T-helper 1 cell treated with Interleukin-12 subunit alpha and Interleukin-12 subunit beta and Interleukin-4 antibody, amounts not matched to agents 30 ng/mL and 1 ng/mL, for 36 hours (primary cell): Measurements from ENCODE around the gene VWA5B2. TPM values are rescaled to one million over a fixed set of nuclear protein-coding genes. Genes with fewer than 3 reads are reported as not detected.

Experiments used
- intact Hi-C: fragments of 100-400 bp; cut with micrococcal nuclease; formaldehyde crosslinking; loops from one replicate; pipeline ENCODE4 v1.15.1; 2024
- total RNA-seq: library from RNA; stranded (reverse); gene quantifications from 2 replicates; pipeline ENCODE4 v1.2.3, GENCODE V29; 2022

VWA5B2 gene
- total RNA-seq = not detected in 2 replicates

DNA sequence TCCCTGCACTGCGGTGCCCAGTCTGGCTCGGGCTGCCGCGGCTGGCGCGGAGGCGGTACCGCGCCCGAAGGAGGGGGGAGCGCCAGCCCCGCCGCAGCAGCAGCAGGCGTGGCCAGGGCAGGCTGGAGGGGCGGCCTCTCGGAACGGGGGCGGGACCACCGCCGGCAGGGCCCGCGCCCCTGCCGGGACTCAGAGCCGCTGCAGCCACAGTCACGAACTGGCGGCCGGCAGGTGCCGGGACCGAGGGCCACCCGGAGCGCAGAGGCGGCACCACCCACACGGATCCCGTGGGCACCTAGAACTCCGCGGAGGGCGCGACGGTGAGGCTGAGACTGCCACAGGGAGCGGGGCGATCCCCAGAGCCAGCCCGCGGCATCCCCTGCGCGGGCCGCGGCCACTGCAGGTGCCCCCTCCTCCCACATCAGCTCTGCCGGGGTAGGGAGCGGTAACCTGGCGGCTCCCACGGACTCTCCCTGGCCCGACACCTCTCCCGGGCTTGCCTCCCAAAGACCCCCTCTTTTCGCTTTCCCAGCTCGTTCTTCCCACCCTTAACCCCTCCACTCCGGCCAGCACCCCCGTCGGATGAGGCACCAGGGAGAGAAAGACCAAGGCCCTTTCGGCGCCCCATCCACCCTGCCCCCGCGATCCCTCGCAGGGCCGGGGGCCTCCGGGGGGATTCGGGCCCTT lies at the start of gene VWA5B2:
VWA5B2 (plus strand) TSS at position 192 of the 687 bp plus-strand sequence. CDS start 944 bp downstream, outside the sequence.
- intact Hi-C loops = loop anchor here (1.0 to 5.0 kb wide), 3 partner anchors 33 to 313 kb away; partner anchors contain the start of gene CAMK2N2

DNA sequence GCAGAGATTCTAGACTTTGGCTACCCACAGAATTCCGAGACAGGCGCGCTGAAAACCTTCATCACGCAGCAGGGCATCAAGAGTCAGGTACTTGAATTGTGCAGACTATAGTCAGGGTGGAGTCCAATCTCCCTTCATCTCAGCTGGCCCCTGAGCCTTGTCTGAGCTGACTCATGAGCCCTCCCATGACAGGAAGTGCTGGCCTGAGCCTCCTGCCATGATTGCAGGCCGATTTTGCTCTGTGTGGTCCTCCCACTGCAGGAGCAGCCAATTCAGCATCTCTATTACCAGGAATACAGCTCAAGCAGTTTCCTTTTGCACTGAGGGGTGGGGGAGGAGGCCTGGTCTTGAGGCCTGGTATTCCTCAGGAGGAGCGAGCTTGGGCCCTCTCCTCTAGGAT lies 49.2 kb upstream of the VWA5B2 start:
- intact Hi-C loops = no loop called here

DNA sequence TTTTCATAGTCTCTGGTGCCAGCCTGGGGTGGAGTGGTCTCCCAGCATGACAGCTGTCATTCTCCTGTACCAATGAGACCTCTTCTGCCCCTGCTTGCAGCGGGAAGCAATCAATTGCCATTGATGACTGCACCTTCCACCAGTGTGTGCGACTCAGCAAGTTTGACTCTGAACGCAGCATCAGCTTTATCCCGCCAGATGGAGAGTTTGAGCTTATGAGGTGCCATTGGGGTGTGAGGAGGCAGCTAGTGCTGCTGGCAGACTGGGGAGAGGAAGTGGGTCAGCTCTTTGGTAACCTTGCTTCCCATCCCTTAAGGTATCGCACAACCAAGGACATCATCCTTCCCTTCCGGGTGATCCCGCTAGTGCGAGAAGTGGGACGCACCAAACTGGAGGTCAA lies 47.8 kb upstream of the VWA5B2 start:
- intact Hi-C loops = no loop called here

DNA sequence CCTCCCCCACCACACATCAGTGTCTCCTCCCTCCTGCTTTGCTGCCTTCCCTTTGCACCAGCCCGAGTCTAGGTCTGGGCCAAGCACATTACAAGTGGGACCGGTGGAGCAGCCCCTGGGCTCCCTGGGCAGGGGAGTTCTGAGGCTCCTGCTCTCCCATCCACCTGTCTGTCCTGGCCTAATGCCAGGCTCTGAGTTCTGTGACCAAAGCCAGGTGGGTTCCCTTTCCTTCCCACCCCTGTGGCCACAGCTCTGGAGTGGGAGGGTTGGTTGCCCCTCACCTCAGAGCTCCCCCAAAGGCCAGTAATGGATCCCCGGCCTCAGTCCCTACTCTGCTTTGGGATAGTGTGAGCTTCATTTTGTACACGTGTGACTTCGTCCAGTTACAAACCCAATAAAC lies 45.7 kb upstream of the VWA5B2 start:
- intact Hi-C loops = no loop called here

DNA sequence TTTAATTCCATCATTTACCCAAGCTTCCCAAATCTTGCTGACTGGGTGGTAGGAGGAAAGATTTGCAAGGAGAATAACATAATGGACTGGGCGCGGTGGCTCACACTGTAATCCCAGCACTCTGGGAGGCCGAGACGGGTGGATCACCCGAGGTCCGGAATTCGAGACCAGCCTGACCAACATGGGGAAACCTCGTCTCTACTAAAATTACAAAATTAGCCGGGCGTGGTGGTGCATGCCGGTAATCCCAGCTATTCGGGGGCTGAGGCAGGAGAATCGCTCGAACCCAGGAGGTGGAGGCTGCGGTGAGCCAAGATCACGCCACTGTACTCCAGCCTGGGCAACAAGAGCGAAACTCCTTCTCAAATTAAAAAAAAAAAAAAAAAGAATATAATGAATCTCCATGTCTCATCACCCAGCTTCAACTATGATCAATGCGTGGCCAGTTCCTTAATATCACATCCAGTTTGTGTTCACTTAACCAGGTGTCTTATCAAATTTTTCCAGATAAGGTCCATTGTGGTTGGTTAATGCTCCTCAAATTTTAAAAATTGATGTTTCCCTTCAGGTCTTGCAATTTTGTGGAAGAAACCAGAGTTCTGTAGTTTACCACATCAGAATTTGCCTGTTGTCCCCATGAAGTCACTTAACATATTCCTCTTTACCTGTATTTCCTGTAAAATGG lies 44.7 kb upstream of the VWA5B2 start:
- intact Hi-C loops = loop anchor here (1.0 to 5.0 kb wide), 5 partner anchors 10 to 628 kb away; partner anchors contain the start of genes AP2M1, PARL, VPS8 and VWA5B2

DNA sequence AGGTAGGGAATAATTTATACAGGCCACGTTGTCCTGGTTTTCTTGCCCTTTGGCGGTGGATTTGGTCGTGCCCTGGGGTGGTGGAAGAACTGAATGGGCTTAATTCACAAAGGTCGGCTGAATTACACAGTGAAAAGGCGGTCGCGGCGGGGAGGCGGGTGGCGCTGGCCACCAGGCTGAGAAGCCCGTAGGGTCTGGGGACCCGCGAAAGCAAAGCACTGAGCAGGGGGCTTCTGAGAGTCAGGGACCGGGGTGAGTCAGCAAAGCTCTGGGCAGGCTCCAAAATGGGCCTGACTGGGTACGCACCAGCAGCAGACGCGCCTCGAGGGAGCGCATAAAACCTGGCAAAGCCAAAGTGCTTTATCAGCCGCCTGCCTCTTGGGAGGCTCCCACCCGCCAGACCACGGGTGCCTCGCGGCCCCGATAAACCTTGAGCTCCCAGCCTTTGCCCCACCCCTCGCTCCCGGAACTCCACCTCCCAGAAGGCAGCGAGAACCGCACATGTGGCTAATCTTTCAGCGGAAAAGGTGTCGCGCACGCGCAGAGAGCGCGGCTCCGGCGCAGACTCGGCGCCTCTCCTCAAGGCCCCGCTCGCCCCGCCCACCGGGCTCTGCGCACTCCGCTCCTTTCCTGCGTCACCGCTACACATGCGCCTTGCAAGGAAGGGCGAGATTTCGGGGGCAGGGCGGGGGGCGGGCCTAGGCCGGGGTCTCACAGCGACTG lies 43.8 kb upstream of the VWA5B2 start:
- intact Hi-C loops = loop anchor here (1.0 to 5.0 kb wide), 12 partner anchors 11 to 627 kb away; partner anchors contain the start of genes ABCC5, AP2M1, DVL3 and EEF1AKMT4

DNA sequence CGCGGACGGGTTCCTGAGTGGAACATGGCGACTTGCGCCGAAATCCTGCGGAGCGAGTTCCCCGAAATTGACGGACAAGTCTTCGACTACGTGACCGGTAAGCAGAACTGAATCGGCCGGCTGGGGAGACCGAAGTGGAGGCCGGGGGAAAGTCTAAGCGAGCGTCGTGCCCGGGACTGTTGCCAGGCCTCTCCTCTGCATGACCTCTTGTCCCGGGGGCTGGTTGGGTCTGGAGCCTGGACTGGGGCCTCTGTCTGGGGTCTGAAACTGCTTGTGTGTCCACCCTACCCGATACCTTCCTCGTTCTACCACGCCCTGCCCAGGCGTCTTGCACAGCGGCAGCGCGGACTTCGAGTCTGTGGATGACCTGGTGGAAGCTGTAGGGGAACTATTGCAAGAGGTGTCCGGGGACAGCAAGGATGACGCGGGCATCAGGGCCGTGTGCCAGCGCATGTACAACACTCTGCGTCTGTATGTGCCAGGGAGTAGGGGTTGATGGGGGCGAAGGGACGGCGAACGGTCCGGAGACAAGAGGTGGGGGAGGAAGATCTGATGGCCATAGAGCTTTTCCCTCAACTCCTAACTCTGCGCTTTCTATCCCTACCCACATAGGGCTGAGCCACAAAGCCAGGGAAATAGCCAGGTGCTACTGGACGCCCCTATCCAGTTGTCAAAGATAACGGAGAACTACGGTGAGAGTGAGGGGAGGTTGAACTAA lies 43.0 kb upstream of the VWA5B2 start, which contains the start of gene ABCF3:
ABCF3 (plus strand) TSS at position 16 of the 718 bp plus-strand sequence; CDS start at position 25, 9 bp downstream.
- intact Hi-C loops = loop anchor here (1.0 to 5.0 kb wide), 8 partner anchors 31 to 489 kb away; partner anchors contain the start of genes ABCC5, DVL3, EEF1AKMT4 and EIF2B5

DNA sequence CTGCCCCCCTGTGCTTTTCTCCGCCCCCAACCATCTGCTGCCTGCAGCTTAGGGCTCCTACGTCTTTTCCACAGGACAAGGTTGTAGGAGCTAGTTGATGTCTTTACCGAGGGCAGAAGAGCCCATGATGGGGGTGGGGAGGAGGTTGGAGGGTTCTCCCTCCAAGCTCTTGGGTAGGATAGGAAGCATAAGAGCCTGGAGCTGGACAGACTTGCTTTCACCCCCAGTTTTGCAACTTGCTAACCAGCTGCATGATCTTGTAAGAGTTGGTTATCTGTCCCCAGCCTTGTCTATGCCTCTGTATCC lies 42.5 kb upstream of the VWA5B2 start:
- intact Hi-C loops = loop anchor here (1.0 to 5.0 kb wide), 8 partner anchors 32 to 490 kb away; partner anchors contain the start of genes ABCC5, DVL3, EEF1AKMT4 and EIF2B5

DNA sequence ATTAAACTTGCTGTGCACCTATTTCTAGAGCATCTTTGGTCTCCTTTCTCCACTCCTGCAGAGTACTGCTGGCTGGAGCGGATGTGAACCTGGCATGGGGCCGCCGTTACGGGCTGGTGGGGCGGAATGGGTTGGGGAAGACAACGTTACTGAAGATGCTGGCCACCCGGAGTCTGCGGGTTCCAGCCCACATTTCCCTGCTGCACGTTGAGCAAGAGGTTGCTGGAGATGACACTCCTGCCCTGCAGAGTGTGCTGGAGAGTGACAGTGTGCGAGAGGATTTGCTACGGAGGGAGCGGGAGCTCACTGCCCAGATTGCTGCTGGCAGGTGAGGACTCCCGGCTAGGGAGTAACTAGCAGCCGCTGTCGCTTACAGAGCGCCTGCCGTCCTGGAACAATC lies 41.3 kb upstream of the VWA5B2 start:
- intact Hi-C loops = loop anchor here (5.0 kb wide), 1 partner anchor 491 kb away; the partner anchor contains the start of gene YEATS2

DNA sequence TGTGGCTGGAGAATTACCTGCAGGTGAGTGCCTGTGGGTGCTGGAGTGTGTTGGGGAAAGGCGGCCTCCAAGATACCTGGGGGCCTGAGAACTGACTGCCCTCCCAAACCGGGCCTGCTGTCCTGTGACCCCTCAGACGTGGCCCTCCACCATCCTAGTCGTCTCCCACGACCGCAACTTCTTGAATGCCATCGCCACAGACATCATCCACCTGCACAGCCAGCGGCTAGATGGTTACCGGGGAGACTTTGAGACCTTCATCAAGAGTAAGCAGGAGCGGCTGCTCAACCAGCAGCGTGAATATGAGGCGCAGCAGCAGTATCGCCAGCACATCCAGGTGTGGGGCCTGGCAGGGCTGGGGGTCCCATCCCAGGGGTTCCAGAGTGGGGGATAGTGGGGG lies 40.0 kb upstream of the VWA5B2 start:
- intact Hi-C loops = loop anchor here (5.0 kb wide), 1 partner anchor 492 kb away; the partner anchor contains the start of gene YEATS2

DNA sequence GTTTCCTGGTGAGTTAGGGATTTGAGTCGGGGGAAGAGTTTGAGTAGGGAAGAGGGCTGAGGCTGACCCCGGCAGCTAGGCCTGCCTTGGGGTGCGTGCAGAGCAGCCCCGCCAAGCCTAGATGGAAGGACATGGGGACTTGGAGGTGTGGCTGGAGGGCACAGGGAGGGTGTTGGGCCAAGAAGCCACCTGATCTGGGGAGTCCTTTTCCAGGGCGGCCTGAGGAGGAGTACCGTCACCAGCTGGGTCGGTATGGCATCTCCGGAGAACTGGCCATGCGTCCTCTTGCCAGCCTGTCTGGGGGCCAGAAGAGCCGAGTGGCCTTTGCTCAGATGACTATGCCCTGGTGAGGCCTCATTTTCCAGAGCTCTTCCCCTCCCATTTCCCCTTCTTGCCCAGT lies 36.5 kb upstream of the VWA5B2 start:
- intact Hi-C loops = no loop called here

DNA sequence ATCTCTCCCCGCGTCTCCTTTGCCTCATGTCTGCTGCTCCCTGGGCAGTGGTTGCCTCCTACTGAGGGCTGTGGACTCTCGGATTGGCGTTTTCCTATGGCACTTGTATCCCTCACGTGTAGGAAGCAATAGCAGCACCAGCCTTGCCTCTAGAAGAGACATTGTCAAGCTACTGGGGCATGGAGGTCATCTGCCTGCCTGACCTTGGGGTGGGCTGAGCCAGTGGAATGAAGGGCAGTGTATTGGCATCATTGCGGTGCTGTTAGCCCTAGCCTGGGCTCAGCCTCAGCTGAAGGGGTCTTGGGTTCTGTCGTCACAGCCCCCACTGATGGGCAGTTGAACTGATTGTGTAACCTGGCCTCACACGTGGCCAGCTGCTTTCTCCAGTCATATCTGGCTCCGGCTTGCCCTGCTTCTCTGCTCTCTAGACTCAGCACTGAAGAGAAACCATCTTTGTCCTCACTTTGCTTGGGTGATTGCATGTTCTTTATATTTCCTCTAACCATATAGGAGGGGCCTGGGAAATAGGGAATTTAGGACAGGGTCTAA lies 35.3 kb upstream of the VWA5B2 start:
- intact Hi-C loops = no loop called here

DNA sequence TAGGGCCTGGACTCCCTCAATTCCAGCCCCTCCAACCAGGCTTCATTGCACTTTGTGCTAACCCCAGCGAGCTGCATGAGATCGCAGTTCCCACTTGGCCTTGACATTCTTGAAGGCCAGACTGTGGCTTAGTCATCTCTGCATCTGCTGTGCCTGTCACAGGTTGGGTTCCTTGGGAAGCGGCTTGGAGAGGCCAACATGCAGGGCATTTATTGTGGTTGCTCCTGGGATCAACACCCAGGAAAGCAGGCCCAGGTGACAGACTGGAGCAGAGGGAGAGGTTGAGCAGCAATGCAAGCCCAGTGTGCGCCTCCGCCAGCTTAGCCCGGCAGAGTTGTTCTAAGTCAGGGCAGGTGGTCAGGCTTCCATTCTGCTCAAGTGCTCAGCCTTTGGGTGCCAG lies 32.8 kb upstream of the VWA5B2 start:
- intact Hi-C loops = no loop called here

DNA sequence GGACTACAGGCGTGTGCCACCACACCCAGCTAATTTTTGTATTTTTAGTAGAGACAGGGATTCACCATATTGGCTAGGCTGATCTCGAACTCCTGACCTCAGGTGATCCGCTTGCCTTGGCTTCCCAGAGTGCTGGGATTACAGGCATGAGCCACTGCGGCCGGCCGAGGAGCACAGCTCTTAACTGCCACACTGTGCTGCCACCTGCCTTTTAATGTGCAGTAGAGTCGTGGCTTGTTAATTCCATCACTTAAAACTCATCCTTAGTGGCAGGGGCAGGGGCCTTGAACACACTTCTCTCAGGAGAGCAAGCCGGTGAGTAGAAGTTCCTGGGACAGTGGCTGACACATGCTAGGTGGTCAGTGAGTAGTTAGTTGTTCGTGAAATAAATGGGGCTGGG lies 30.9 kb upstream of the VWA5B2 start:
- intact Hi-C loops = no loop called here

DNA sequence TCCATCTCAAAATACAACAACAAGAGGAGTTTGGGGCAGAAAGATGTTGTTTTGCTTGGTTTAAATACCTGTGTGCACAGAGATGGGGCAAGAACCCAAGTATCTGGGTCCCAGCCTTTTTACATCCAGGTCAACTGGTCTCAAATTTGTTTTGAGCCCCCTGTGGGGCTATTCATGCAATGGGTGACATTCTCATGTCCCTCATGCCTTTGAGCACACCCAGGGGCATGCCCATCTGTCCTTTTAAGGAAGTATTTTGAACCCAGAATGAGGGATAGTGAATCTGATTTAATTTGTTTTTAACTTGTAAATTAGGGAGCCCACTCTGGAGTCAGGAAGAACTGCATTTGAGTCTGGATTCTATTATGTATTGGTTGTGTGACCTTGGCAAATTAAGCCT lies 28.6 kb upstream of the VWA5B2 start:
- intact Hi-C loops = no loop called here

DNA sequence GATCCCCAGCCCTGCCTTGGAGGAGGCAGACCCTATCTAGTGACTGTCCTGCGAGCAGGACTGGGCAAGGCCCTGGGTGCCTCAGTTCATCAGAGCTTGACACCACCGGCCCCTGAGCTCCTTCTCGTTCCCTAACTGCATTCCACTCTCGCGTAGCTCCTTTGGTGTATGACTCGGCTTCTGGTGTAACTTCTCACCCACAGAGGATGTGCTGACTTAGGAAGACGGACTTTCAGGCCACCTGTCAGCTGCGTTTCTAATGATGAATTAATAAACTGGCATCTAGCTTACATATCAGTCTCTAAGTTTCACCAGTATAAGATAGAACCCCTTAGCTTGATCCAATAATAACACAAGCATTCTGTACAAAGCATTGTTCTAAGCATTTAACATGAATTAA lies 25.9 kb upstream of the VWA5B2 start:
- intact Hi-C loops = no loop called here

DNA sequence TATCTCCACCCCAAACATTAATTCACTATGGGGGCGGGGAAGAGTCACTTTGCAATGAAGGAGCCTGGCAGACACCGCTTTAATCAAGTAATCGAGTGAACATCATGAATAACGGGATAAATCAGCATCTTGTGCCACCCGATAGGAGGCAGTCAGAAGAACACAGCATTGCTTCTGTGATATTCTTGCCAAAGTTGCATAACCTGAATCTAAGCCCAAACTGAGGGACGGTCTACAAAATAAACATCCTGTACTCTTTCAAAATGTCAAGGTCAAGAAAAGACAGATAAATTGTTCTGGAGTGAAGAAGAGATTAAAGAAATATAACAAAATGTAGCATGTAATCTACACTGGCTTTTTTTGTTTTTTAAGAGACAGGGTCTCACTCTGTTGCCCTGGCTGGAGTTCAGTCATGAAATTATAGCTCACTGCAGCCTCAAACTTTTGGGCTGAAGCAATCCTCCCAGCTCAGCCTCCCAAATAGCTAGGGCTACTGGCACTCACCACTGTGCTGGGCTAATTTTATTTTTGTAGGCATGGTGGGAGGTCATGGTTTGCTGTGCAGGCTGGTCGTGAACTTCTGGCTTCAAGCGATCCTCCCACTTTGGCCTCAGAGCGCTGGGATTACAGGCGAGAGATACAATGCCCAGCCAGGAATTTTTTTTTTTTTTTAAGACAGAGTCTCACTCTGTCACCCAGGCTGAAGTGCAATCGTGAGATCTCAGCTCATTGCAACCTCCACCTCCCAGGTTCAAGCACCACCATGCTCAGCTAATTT lies 20.1 kb upstream of the VWA5B2 start:
- intact Hi-C loops = no loop called here

DNA sequence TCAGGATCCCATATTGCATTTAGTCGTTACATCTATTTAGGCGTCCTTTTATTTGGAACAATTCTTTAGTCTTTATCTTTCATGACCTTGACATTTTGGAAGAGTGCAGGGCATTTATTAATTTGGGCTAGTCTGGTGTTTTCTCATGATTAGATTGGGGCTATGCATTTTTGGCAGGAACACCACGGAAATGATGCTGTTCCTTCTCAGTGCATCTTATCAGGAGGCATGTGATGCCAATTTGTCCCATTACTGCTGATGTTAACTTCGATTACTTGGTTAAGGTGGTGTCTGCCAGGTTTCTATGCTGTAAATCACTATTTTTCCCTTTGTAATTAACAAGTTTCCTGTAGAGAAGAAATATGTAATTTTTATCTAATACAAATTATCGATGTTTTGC lies 18.1 kb upstream of the VWA5B2 start:
- intact Hi-C loops = no loop called here

DNA sequence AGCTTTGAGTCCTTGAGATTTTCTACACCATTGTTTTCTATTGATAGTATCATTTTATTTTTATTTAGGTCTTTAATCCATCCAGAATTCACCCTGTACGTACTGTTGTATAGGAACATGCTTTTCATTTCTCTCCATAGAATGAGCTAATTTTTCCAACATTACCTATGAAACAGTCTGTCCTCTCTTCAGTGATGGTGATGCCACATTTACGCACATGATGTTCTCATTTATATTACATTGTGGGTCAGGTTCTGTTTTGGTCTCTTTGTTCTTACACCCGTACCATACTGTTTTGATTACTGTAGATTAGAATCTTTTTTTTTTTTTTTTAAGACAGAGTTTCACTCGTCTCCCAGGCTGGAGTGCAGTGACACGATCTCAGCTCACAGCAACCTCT lies 17.7 kb upstream of the VWA5B2 start:
- intact Hi-C loops = no loop called here

DNA sequence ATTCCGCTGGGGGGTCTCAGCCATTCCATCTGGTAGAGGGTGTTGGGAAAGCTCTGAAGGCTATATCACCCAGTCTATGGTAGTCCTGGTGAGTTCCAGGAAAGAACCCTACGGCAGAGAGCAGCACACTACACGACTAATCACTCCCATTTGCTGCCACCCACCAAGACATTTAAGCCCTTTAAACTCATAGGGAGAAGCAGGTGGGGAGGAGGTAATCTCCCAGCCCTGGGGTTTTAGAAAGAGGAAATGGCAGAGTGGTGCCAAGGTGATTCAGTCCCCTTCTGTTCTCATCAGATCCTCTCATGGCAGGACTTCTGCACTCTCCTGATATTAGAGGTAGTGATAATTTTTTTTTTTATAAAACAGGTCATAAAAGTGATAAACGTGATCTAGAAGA lies 10.6 kb upstream of the VWA5B2 start:
- intact Hi-C loops = no loop called here
